Caco-2 (cell line): Measurements from ENCODE around the gene GAPT. TPM values are rescaled to one million over a fixed set of nuclear protein-coding genes. Genes with fewer than 3 reads are reported as not detected.
A peak's percentile ranks its signal among the peaks of the same experiment; 100 is the strongest.

Experiments used
- BruUV-seq: library from RNA; stranded (reverse); fragments of 400-500 nt; replicated peaks from 2 replicates; lab custom pipeline; 2021; lab: Mats Ljungman, UMichigan
- CTCF ChIA-PET: fragments of 300-600 bp; sonication (Branson Sonifier 250); formaldehyde crosslinking; loops from one replicate; lab custom pipeline; 2022; ENCODE audit warnings: antibody characterized with exemption; lab: Charles Lee
- POLR2A ChIA-PET: fragments of 300-600 bp; sonication (Branson Sonifier 250); formaldehyde crosslinking; loops from one replicate; lab custom pipeline; 2022; ENCODE audit warnings: antibody characterized with exemption; lab: Charles Lee
- DNase-seq, 2 experiments: peaks; one replicate each; pipeline versions ENCODE4 v3.0.0 to v3.0.0-alpha.2; 2020 to 2022
- H3K27me3 ChIP-seq: replicated peaks from 2 replicates; pipeline ENCODE4 v1.6.0; 2011; ENCODE audit warnings: low read length; ENCODE audit not compliant: control insufficient read depth, insufficient read depth
- H3K36me3 ChIP-seq: 2 replicates; pipeline ENCODE4 v1.5.1; 2011; ENCODE audit warnings: low read length; ENCODE audit not compliant: control insufficient read depth, insufficient read depth
- H3K4me1 ChIP-seq: fragments of 250-450 bp; sonication (Bioruptor Pico); 2 replicates; pipeline ENCODE4 v1.5.1; 2020; ENCODE audit warnings: mild to moderate bottlenecking
- H3K4me3 ChIP-seq: 2 replicates; pipeline ENCODE4 v1.5.1; 2011; ENCODE audit warnings: low read depth, mild to moderate bottlenecking, control low read depth, low read length
- H3K9me3 ChIP-seq: fragments of 250-450 bp; sonication (Bioruptor Pico); 2 replicates; pipeline ENCODE4 v1.5.1; 2020; ENCODE audit warnings: mild to moderate bottlenecking, moderate library complexity
- H3K27ac Mint-ChIP-seq: one replicate; pipeline ENCODE4 v1.8.0; 2022; ENCODE audit warnings: mixed read lengths; ENCODE audit not compliant: unreplicated experiment
- H3K27me3 Mint-ChIP-seq: one replicate; pipeline ENCODE4 v1.8.0; 2022; ENCODE audit warnings: mixed read lengths; ENCODE audit not compliant: insufficient read depth, unreplicated experiment
- H3K36me3 Mint-ChIP-seq: one replicate; pipeline ENCODE4 v1.8.0; 2022; ENCODE audit warnings: mild to moderate bottlenecking, mixed read lengths; ENCODE audit not compliant: insufficient read depth, unreplicated experiment
- H3K4me1 Mint-ChIP-seq: one replicate; pipeline ENCODE4 v1.8.0; 2022; ENCODE audit warnings: low read depth, mixed read lengths; ENCODE audit not compliant: unreplicated experiment
- H3K4me3 Mint-ChIP-seq: one replicate; pipeline ENCODE4 v1.8.0; 2022; ENCODE audit warnings: mild to moderate bottlenecking, moderate library complexity, mixed read lengths; ENCODE audit not compliant: unreplicated experiment
- H3K9me3 Mint-ChIP-seq: one replicate; pipeline ENCODE4 v1.8.0; 2022; ENCODE audit warnings: mixed read lengths; ENCODE audit not compliant: unreplicated experiment
- intact Hi-C: fragments of 100-400 bp; cut with micrococcal nuclease; formaldehyde crosslinking; loops from one replicate; pipeline ENCODE4 v1.10.0; 2022; ENCODE audit not compliant: unreplicated experiment
- total RNA-seq: library from RNA; stranded (reverse); gene quantifications from 2 replicates; pipeline ENCODE4 v1.2.3, GENCODE V29; 2022
- TF ChIP-seq, protein P1 (sequence below), 2 experiments: fragments of 200-600 bp in 1 of 2; IDR thresholded peaks; 1 replicate in 1 of 2; 2 replicates in 1 of 2; pipeline versions ENCODE4 v1.5.1 to v1.8.0; 2011 to 2022; ENCODE audit warnings: antibody characterized with exemption in 1 of 2, control low read depth in 1 of 2, inconsistent platforms in 1 of 2, low read depth in 1 of 2, low read length in 1 of 2, mild to moderate bottlenecking in 1 of 2, moderate library complexity in 1 of 2; ENCODE audit not compliant: insufficient read depth in 1 of 2, severe bottlenecking in 1 of 2, unreplicated experiment in 1 of 2

The GAPT gene
- total RNA-seq, 1 experiment from 2014 or later, result not detected

GRCh38 chr5:58496488-58496887 is 5.3 kb downstream of the GAPT start:
- Mint-ChIP-seq H3K4me3 (no peak overlapping the region), H3K9me3 (no peaks in the 10 kb centered on the region), H3K4me1 (peaks cover 26% of the 10 kb centered on the region), H3K27me3 (no peaks in the 10 kb centered on the region), H3K27ac (no peak overlapping the region), H3K36me3 (no peaks in the 10 kb centered on the region)
- Histone ChIP-seq H3K4me1 (peaks cover 20% of the 10 kb centered on the region), H3K36me3 (no peaks in the 10 kb centered on the region), H3K4me3 (no peak overlapping the region), H3K27me3 (no peaks in the 10 kb centered on the region), H3K9me3 (no peaks in the 10 kb centered on the region)
- intact Hi-C loops, result loop anchor here (5.0 kb wide), 2 partner anchors 71 to 316 kb away; no protein-coding TSS in a partner anchor
- DNase-seq, result no peak
- ChIA-PET POLR2A (no interaction called here), CTCF (interaction anchor here (1.0 to 4.3 kb wide), 3 partner anchors 221 to 353 kb away, joined by 3 to 24 read pairs (median 4); no protein-coding TSS in a partner anchor)
- BruUV-seq, result no TSS peak
- TF ChIP-seq, protein P1, sequence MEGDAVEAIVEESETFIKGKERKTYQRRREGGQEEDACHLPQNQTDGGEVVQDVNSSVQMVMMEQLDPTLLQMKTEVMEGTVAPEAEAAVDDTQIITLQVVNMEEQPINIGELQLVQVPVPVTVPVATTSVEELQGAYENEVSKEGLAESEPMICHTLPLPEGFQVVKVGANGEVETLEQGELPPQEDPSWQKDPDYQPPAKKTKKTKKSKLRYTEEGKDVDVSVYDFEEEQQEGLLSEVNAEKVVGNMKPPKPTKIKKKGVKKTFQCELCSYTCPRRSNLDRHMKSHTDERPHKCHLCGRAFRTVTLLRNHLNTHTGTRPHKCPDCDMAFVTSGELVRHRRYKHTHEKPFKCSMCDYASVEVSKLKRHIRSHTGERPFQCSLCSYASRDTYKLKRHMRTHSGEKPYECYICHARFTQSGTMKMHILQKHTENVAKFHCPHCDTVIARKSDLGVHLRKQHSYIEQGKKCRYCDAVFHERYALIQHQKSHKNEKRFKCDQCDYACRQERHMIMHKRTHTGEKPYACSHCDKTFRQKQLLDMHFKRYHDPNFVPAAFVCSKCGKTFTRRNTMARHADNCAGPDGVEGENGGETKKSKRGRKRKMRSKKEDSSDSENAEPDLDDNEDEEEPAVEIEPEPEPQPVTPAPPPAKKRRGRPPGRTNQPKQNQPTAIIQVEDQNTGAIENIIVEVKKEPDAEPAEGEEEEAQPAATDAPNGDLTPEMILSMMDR (IDR thresholded peaks at IDR 0.05; ENCODE audit: insufficient read depth in 1 of 2, low read depth in 1 of 2, low read length in 1 of 2, severe bottlenecking in 1 of 2, unreplicated experiment in 1 of 2), result peak in 1 of 2 experiments; percentile 32

- intact Hi-C loops, result loop anchor here (5.0 kb wide), 2 partner anchors 70 to 315 kb away; no protein-coding TSS in a partner anchor
- POLR2A ChIA-PET, result no interaction called here
- H3K27me3 Mint-ChIP-seq, result no peaks in the 10 kb centered on the region
- H3K27me3 ChIP-seq, result no peaks in the 10 kb centered on the region
- H3K27ac Mint-ChIP-seq, result no peak overlapping the region
- DNase-seq, result no peak
- peaks cover 20% of the 10 kb centered on the region for H3K4me1 ChIP-seq
- TF ChIP-seq, protein P1 (IDR thresholded peaks at IDR 0.05; ENCODE audit: insufficient read depth in 1 of 2, low read depth in 1 of 2, low read length in 1 of 2, severe bottlenecking in 1 of 2, unreplicated experiment in 1 of 2), result no peak
- no peak overlapping the region for H3K4me3 ChIP-seq
- no peaks in the 10 kb centered on the region for H3K9me3 Mint-ChIP-seq
- CTCF ChIA-PET, result interaction anchor here (0.6 to 4.3 kb wide), 2 partner anchors 352 to 1159 kb away, joined by 3 to 24 read pairs; no protein-coding TSS in a partner anchor
- peaks cover 28% of the 10 kb centered on the region for H3K4me1 Mint-ChIP-seq
- no peaks in the 10 kb centered on the region for H3K9me3 ChIP-seq
- no peaks in the 10 kb centered on the region for H3K36me3 ChIP-seq
- no peak overlapping the region for H3K4me3 Mint-ChIP-seq
- no peaks in the 10 kb centered on the region for H3K36me3 Mint-ChIP-seq
- BruUV-seq, result no TSS peak
Observed at GRCh38 chr5:58497386-58497785, 6.2 kb downstream of the GAPT start.

DNA sequence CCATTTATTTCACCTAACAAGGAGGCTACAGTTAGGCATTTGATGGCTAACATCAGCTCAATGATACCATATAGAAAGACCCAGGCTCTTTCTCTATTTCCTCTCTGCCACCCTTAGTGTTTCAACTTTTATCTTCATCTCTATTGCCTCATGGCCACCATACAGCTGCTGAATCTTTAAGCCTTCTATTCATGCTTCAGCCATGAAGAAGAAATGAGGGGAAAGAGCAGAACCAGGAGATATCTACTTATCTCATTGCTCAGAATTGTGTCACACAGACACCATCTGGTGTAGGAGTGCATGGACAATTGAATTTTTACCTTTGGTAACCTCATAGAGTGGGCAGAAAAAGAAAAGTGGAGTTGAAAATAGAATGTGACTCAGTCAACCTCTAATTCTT is 6.7 kb downstream of the GAPT start:
- no peaks in the 10 kb centered on the region for H3K27me3 Mint-ChIP-seq
- BruUV-seq, result no TSS peak
- intact Hi-C loops, result loop anchor here (1.0 to 5.0 kb wide), 4 partner anchors 69 to 352 kb away; no protein-coding TSS in a partner anchor

More for the DNA sequence above, 6.7 kb downstream of the GAPT start:
- H3K36me3 Mint-ChIP-seq, result no peaks in the 10 kb centered on the region
- TF ChIP-seq, protein P1 (IDR thresholded peaks at IDR 0.05; ENCODE audit: insufficient read depth in 1 of 2, low read depth in 1 of 2, low read length in 1 of 2, severe bottlenecking in 1 of 2, unreplicated experiment in 1 of 2), result no peak
- POLR2A ChIA-PET, result no interaction called here
- CTCF ChIA-PET, result interaction anchor here (4.3 kb wide), 1 partner anchor 352 kb away, joined by 24 read pairs; no protein-coding TSS in a partner anchor
- no peaks in the 10 kb centered on the region for H3K27me3 ChIP-seq
- H3K9me3 Mint-ChIP-seq, result no peaks in the 10 kb centered on the region
- no peaks in the 10 kb centered on the region for H3K36me3 ChIP-seq
- H3K4me1 ChIP-seq, result peaks cover 20% of the 10 kb centered on the region
- no peak overlapping the region for H3K27ac Mint-ChIP-seq
- peaks cover 34% of the 10 kb centered on the region for H3K4me1 Mint-ChIP-seq
- H3K4me3 Mint-ChIP-seq, result no peak overlapping the region
- H3K9me3 ChIP-seq, result no peaks in the 10 kb centered on the region
- H3K4me3 ChIP-seq, result no peak overlapping the region
- no peak for DNase-seq
